Stimulated activated CD8-positive, alpha-beta memory T cell treated with anti-CD3 and anti-CD28 coated beads, Interleukin-4, amount 100 ng/mL, for 24 hours (primary cell): Measurements from ENCODE around the gene TEX51.

Source experiments
- DNase-seq: peaks from one replicate; pipeline ENCODE4 v3.0.0-alpha.2; 2020; ENCODE audit warnings: low read depth

Gene TEX51

GRCh38 chr2:126914811-126915500, 16.3 kb downstream of the TEX51 start:
- DNase-seq = no peak

- DNase-seq = no peak
These were observed 17.2 kb downstream of the TEX51 start for GRCh38 chr2:126915903-126916302.

- no peak for DNase-seq
These were observed 18.1 kb downstream of the TEX51 start for GRCh38 chr2:126916744-126917143.

GRCh38 chr2:126921066-126921465, 22.4 kb downstream of the TEX51 start:
- no peak for DNase-seq

- DNase-seq = no peak
These were observed 32.4 kb downstream of the TEX51 start for GRCh38 chr2:126930970-126931590.

- no peak for DNase-seq
These were observed 33.8 kb downstream of the TEX51 start for GRCh38 chr2:126932529-126932928.

- DNase-seq = no peak
These were observed 34.4 kb downstream of the TEX51 start for GRCh38 chr2:126932966-126933710.

- no peak for DNase-seq
These were observed 35.0 kb downstream of the TEX51 start for GRCh38 chr2:126933711-126934091.

- DNase-seq = no peak
These were observed 36.1 kb downstream of the TEX51 start for GRCh38 chr2:126934809-126935208.

GRCh38 chr2:126935774-126936173, 37.1 kb downstream of the TEX51 start:
- no peak for DNase-seq

GRCh38 chr2:126936219-126936723, 37.6 kb downstream of the TEX51 start:
- DNase-seq = no peak

- DNase-seq = no peak
These were observed 41.6 kb downstream of the TEX51 start for GRCh38 chr2:126940331-126940730.

- no peak for DNase-seq
These were observed 43.9 kb downstream of the TEX51 start for GRCh38 chr2:126942427-126943203.

GRCh38 chr2:126943612-126944348, 45.1 kb downstream of the TEX51 start:
- no peak for DNase-seq

- DNase-seq = no peak
These were observed 46.4 kb downstream of the TEX51 start for GRCh38 chr2:126945118-126945517.

GRCh38 chr2:126946318-126947102, 47.8 kb downstream of the TEX51 start:
- no peak for DNase-seq

- no peak for DNase-seq
These were observed 48.4 kb downstream of the TEX51 start for GRCh38 chr2:126947103-126947429.

- DNase-seq = no peak
These were observed 51.1 kb downstream of the TEX51 start for GRCh38 chr2:126949775-126950174.

- DNase-seq = no peak
These were observed 51.8 kb downstream of the TEX51 start for GRCh38 chr2:126950504-126950903.
